ENCODE measurements around the gene MAML3. TPM values are rescaled to one million over a fixed set of nuclear protein-coding genes. Genes with fewer than 3 reads are reported as not detected.

MAML3 gene
- total RNA-seq, 1 donor from 2014 or later = 2.7 TPM

GRCh38 chr4:140133576-140133975, 20.4 kb downstream of the MAML3 start:
- no peak for TF ChIP-seq CTCF (IDR thresholded peaks at IDR 0.05; ENCODE audit: insufficient read depth, low read length, poor library complexity, severe bottlenecking)
- no peak overlapping the region for H3K4me3 ChIP-seq (ENCODE audit: low read depth, low read length)
- no peak for DNase-seq (ENCODE audit: low read depth)

DNA sequence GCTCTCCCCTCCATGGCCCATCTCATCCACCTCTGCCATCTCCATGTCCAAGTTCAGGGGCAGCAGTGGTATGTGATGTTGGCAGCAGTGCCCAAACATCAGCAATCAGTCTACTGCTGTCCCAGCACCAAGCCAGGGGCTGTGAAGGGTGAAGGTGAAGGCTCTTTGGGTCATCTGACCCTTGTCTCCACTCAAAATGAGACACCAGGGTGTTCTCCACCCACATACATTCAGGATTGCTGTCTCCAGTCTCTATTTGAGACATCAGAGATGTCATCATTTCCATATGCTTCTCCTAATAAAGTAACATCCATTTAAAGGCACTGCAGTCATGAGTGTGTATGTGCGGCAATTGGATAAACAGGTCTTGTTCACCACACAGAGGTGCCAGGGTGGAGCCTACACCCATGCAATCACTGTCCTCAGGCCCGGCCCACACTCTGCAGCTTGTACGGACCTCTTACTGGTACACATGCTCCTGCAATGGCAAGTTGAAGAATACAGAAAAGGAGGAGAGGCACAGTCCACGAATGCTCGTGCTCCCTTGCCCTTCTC, 22.2 kb downstream of the MAML3 start:
- TF ChIP-seq CTCF (IDR thresholded peaks at IDR 0.05; ENCODE audit: insufficient read depth, low read length, poor library complexity, severe bottlenecking) = no peak
- H3K4me3 ChIP-seq (ENCODE audit: low read depth, low read length) = no peak overlapping the region
- no peaks in the 10 kb centered on the region for H3K27me3 ChIP-seq (ENCODE audit: control insufficient read depth, insufficient read depth, low read length)
- no peaks in the 10 kb centered on the region for H3K36me3 ChIP-seq (ENCODE audit: control insufficient read depth, insufficient read depth, low read length)
- DNase-seq (ENCODE audit: low read depth) = no peak

More at GRCh38 chr4:140133576-140133975, 20.4 kb downstream of the MAML3 start:
- Histone ChIP-seq H3K27me3 (ENCODE audit: control insufficient read depth, insufficient read depth, low read length) (no peaks in the 10 kb centered on the region), H3K36me3 (ENCODE audit: control insufficient read depth, insufficient read depth, low read length) (no peaks in the 10 kb centered on the region)

- DNase-seq (ENCODE audit: low read depth) = no peak
- TF ChIP-seq CTCF (IDR thresholded peaks at IDR 0.05; ENCODE audit: insufficient read depth, low read length, poor library complexity, severe bottlenecking) = no peak
- Histone ChIP-seq H3K36me3 (ENCODE audit: control insufficient read depth, insufficient read depth, low read length) (no peaks in the 10 kb centered on the region), H3K27me3 (ENCODE audit: control insufficient read depth, insufficient read depth, low read length) (no peaks in the 10 kb centered on the region), H3K4me3 (ENCODE audit: low read depth, low read length) (no peak overlapping the region)
Observed at GRCh38 chr4:140130677-140131076, 23.3 kb downstream of the MAML3 start.

DNA sequence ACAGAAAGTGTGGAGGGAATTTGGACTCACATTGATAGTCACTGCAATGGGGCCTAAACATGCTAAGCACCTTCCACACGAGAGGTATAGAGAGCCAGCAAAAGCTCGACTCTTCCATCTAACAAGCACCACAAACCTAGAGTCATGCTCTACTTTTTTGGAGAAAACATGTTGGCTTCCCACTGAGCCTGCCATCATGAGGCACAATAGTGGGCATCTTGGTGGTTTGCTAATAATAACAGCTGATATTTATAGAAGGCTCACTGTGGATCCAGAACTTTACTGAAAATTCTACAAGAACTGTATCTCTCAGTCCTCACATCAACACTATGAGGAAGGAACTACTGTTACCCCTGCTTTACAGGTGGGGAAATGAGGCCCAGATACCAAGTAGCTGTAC, 26.6 kb downstream of the MAML3 start:
- no peaks in the 10 kb centered on the region for H3K27me3 ChIP-seq (ENCODE audit: control insufficient read depth, insufficient read depth, low read length)
- no peaks in the 10 kb centered on the region for H3K36me3 ChIP-seq (ENCODE audit: control insufficient read depth, insufficient read depth, low read length)
- TF ChIP-seq CTCF (IDR thresholded peaks at IDR 0.05; ENCODE audit: insufficient read depth, low read length, poor library complexity, severe bottlenecking) = no peak
- no peak for DNase-seq (ENCODE audit: low read depth)
- no peak overlapping the region for H3K4me3 ChIP-seq (ENCODE audit: low read depth, low read length)

GRCh38 chr4:140126261-140126660, 27.7 kb downstream of the MAML3 start:
- no peak for TF ChIP-seq CTCF (IDR thresholded peaks at IDR 0.05; ENCODE audit: insufficient read depth, low read length, poor library complexity, severe bottlenecking)
- Histone ChIP-seq H3K4me3 (ENCODE audit: low read depth, low read length) (no peak overlapping the region), H3K36me3 (ENCODE audit: control insufficient read depth, insufficient read depth, low read length) (no peaks in the 10 kb centered on the region), H3K27me3 (ENCODE audit: control insufficient read depth, insufficient read depth, low read length) (no peaks in the 10 kb centered on the region)
- no peak for DNase-seq (ENCODE audit: low read depth)

DNA sequence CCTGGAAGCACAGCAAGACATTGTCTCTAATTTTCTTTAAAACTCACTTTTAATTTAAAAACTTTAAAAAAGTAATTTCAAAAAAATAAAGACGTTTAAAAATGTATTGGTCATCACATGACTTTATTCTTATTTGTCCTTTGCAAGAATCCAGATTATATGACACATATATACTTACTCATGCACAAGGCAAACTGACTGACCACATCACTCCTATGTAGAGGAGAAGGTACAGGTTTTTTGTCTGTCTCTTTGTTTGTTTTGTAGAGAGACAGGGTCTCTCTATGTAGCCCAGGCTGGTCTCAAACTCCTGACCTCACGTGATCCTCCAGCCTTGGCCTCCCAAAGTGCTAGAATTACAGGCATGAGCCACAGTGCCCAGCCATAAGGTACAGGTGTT, 28.6 kb downstream of the MAML3 start:
- H3K36me3 ChIP-seq (ENCODE audit: control insufficient read depth, insufficient read depth, low read length) = no peaks in the 10 kb centered on the region
- no peaks in the 10 kb centered on the region for H3K27me3 ChIP-seq (ENCODE audit: control insufficient read depth, insufficient read depth, low read length)
- no peak for TF ChIP-seq CTCF (IDR thresholded peaks at IDR 0.05; ENCODE audit: insufficient read depth, low read length, poor library complexity, severe bottlenecking)
- no peak for DNase-seq (ENCODE audit: low read depth)
- no peak overlapping the region for H3K4me3 ChIP-seq (ENCODE audit: low read depth, low read length)

All from kidney epithelial cell (primary cell).